Left renal cortex interstitium (tissue), 4 donors: ENCODE measurements around the gene CDH5. TPM values are rescaled to one million over a fixed set of nuclear protein-coding genes. Genes with fewer than 3 reads are reported as not detected.

ENCODE experiments used
- DNase-seq, 4 donors: peaks; one replicate each; pipeline ENCODE4 v3.0.0-alpha.2; 2013; ENCODE audit warnings: low read depth in 4 of 4, low spot score in 2 of 4, missing footprints in 1 of 4
- polyA plus RNA-seq, 4 donors: library from polyadenylated mRNA; unstranded; fragments of 120-200 nt; gene quantifications; one replicate each; pipeline ENCODE4 v1.2.1, GENCODE V29; 2013; ENCODE audit not compliant: insufficient read length in 4 of 4

The CDH5 gene
- polyA plus RNA-seq, 4 donors, result 56.4 to 67.2 (median 62.0) TPM

DNA sequence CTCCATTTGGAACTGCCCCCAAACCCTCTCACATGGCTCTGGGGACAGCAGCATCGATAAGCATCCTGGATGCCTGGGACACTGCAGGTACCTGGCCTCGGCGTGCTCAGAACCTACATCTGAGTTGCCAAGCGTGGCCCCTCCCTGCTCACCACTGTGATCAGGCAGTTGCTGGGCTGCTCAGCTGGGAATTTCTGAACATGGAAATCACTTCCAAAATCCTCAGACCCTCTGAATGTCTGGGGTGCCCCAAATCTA lies 6.3 kb downstream of the CDH5 start:
- DNase-seq, result no peak

DNA sequence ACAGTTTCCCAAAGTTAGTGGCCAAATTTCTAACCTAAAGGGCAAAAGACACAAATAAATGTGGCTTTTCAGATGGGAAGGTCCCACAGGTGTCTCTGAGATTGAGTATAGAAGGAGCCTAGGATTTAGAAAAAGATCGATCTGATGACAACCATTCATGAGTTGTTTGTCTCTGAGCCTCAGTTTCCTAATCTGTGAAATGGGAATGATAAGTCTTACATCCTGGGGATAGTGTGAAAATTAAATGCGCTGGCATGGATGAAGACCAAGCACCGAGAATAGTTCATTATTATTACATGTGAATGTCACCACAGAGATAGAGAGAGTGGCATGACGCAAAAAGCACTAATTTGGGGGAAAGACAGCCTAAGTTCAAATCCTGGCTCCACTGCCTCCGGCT lies 7.2 kb downstream of the CDH5 start:
- DNase-seq, result no peak

DNA sequence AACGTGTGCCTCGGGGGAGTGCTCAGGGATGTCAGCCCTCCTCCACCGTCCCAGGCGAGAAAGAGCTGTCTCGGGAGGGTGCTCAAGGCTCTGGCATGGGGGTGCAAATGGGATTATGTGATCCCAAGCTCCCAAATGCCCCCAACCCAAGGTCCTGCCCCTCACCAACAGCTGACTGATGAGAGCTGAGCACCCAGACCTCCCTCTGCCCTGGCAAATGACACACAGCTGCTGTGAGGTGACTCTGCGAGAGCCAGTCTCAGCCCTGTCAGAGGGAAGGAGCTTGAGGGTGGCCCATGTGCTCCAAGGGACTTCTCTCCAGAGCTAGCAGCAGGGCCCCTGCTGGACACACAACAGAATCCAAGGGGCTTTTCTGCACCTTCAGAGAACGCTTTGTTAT lies 7.7 kb downstream of the CDH5 start:
- DNase-seq, result no peak

DNA sequence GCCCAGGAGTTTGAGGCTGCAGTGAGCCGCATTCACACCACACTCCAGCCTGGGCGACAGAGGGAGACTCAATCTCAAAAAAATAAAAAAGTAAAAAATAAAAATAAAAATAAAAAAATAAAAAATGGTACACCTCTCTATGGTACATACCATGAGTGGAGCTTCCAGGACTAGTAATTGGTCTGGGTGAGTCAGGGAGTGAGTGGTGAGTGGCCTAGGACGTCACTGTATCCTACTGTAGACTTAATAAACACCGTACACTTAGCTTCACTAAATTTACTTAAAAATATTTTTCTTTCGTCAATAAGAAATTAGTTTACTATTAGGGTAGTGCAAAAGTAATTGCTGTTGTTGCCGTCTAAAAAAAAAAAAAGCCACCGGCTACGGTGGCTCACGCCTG lies 9.0 kb downstream of the CDH5 start:
- no peak for DNase-seq

DNA sequence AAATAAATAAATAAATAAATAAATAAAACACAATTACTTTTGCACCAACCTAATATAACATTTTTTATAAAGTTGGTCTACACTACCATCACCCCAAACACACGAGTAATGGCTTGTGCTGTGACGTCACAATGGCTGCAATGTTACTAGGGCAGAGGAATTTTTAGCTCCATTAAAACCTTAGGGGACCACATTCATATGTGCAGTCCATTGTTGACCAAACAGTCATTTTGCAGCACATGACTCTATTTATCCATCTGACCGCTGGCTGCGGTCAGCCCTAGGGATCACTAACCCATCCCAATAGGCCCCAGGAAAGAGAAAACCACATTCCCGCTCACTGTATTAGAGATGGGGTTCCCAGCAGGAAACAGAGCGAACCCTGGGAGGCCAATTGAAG lies 9.6 kb downstream of the CDH5 start:
- no peak for DNase-seq

DNA sequence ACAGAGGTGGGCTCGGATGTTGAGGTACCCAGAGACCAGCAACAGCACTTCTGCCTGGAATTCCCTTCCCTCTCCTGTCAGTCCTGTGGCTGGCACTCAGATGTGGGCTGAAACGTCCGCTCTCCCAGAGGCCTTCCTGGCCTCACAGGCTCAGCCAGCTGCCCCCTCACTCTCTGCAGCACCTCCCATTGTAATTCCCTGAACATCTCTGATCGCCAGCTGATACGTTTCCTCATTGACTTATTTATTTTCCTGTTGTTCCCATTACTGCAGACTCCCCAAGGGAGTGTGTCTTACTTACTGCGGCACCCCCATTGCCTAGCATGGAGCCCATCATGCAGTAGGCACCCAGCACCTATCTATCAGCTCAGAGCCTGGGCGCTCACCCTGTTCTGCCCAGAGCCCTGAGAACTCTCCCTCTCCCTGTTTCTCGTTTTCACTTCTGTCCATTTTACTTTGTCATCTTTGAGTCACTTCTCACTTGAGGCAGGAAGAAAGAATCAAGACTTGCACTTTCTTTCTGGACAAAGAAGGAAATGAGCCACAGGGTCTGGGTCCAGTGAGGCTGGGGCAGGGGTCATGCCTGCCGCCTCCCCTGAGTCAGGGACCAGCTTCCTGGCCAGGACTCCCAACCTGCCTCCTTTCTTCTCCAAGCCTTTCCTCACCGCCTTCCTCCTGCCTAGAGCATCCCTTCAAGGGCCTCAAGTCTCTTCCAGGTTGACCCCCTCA lies 10.2 kb downstream of the CDH5 start:
- no peak for DNase-seq

DNA sequence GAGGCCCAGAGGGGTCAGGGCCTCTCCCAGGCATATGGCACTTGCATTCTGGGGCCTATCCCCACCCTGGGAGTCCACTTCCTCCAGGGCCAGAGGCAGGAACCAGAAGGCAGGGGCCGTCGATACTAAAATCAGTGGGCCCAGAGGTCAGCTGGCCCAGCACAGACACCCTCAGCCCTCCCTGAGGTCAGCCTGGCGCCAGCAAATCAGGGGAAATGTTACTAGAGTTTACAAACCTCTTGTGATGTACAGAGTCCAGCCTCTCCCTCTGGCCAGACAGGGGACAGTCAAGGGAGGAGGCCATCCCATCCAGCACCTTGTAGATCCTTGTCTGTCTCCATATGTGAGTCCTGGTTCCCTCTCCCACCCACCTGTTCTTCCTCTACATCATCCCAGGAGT lies 10.8 kb downstream of the CDH5 start:
- DNase-seq, result no peak

- DNase-seq, result no peak
These were observed 12.5 kb downstream of the CDH5 start for GRCh38 chr16:66378741-66379570.

- DNase-seq, result no peak
These were observed 13.1 kb downstream of the CDH5 start for GRCh38 chr16:66379571-66379941.

DNA sequence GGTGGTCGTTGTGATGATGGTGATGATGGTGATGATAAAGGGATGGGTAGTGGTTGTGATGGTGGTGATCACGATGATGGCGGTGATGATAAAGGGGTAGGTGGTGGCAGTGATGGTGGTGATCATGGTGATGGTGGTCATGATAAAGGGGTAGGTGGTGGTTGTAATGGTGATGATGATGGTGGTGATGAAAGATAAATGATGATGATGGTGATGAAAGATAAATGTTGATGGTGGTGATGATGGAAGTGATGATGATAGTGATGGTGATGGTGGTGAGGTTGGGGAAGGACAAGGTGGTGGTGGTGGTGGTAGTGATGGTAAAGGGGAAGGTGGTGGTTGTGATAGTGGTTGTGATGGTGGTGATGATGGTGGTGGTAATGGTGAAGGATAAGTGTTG lies 13.9 kb downstream of the CDH5 start:
- DNase-seq, result no peak

GRCh38 chr16:66381585-66382170 lies 15.2 kb downstream of the CDH5 start:
- no peak for DNase-seq

DNA sequence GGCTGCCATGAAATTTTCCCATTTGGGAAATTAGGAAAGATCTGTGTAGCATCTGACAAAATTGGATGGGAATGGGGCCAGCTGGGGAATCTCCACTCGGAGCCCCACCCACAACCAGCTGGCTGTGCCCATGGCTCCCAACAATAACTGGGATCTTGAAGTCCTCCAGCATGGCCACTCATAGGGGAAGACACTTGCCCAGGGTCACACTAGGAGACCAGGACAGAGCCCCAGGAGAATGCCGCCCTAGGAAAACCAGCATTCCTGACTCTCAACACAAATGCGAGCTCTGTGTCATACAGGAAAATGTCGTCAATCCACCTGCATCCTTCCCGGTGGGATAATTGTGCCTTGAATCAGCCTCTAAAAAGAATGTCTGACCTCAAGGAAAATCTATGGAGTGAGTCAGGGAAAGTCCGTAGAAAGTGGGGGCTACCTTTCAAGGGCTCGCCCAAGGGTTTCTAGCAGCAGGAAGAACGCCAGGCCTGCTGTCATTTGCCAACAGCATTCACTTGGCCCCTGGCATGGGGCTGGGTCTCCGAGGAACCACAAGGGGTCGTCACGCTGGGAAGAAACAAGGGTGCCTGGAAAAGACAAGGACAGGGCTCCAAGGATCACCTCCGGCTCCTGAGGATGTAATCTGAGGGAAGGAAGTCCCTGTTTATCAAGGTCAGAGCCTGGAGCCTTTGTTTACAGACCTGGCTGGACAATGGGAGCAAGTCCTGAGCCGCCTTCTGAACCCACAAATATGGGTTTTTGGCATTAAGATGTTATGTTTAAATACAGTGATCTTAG lies 15.9 kb downstream of the CDH5 start:
- DNase-seq, result no peak

DNA sequence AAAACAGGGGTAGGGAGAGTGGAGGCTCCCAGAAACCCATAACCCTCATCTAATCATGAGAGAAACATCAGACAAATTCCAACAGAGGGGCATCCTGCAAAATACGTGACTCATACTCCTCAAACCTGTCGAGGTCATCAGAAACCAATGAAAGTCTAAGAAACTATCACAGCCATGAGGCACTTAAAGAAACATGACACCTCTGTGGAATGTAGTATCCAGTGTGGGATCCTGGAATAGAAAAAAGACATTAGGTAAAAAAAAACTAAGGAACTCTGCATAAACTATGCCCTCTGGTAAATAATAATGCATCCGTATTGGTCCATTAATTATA lies 16.4 kb downstream of the CDH5 start:
- DNase-seq, result no peak

GRCh38 chr16:66383551-66383950 lies 17.1 kb downstream of the CDH5 start:
- no peak for DNase-seq

GRCh38 chr16:66385415-66385814 lies 18.9 kb downstream of the CDH5 start:
- no peak for DNase-seq

GRCh38 chr16:66386629-66387622 lies 20.4 kb downstream of the CDH5 start:
- DNase-seq, result no peak

- no peak for DNase-seq
These were observed 21.4 kb downstream of the CDH5 start for GRCh38 chr16:66387817-66388332.

DNA sequence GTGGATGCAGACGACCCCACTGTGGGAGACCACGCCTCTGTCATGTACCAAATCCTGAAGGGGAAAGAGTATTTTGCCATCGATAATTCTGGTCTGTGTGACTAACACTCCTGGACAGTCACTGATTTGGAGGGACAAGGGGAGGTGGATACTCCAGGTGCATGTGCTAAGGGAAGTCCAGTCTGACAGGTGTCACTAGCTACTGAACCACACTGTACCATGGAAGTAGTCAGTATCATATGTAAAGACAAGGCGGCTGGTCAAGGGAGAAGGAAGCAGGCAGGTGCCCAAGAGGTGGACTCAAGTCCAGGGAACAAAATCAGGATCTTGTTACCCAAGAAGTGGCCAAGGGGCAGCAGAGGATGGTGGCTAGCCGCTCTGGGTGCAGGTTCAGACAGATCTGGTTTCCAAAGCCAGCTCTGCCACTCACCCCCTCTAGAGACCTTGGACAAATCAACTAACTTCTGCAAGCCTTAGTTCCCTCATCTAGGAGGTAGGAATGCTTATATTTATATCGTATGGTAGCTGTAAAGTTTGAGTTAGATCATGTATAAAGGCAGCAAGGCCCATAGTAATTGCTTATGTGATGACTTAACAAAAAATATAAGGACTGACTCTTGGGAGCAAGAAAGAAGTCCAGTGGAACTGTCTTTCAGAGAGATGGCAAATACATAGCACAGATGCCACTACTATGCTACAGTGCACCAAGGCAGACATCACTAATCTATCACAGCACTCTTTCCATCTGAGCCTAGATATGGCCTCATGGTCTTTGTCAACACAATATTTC lies 22.1 kb downstream of the CDH5 start:
- no peak for DNase-seq
